Activated CD8-positive, alpha-beta memory T cell treated with anti-CD3 and anti-CD28 coated beads for 1 hour (primary cell): ENCODE data around the gene RHEB.

Experiments used
- DNase-seq, 2 donors: peaks; one replicate each; pipeline ENCODE4 v3.0.0-alpha.2; 2020; ENCODE audit warnings: low read depth in 1 of 2; ENCODE audit errors: extremely low read depth in 1 of 2

The RHEB gene

GRCh38 chr7:151420144-151420543 is 99.6 kb downstream of the RHEB start:
- no peak for DNase-seq

GRCh38 chr7:151416941-151417315 is 102.8 kb downstream of the RHEB start:
- no peak for DNase-seq

DNA sequence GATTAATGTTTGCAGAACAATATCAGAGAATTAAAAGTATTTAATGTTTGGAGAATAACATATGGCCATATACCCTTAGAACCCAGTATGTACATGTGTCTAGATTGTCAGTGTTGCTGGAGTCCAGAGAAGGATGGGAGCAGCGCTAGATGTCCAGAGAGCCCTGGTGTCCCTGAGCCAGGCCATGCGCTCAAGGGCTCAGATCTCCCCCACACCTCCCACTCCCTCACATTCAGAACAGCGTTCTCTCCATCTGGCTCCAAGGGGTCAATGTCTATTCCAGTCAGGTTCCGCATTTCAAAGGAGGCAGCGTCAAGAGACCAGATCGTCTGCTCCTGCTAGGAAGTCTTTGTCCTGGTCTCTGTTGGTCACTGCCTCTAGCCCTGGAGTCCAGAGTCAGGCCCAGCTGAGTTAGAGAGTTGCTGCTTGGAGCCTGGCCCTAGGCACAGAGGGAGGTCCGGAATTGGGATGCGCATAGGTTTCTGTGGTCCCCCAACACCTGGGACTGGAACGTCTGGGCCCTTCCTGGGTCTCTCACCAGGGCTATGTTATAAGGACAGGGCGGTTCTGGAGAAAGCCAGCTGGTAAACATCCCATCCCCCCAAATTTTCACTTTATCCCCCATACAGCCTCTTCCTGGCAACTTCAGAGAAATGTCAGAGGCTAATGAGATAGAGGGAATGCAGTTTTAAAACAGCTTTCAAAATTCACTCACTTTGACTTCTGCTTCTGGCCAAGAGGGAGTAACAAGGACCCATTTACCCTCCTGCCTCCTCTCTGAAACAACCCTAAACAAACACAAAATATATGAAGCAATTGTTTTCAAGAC is 103.4 kb downstream of the RHEB start:
- DNase-seq, result no peak
